GM19099 (cell line): ENCODE data around the gene ERF.

Experiments used
- POLR2A ChIP-seq: IDR thresholded peaks from 3 replicates; pipeline ENCODE4 v1.6.1; 2011; ENCODE audit warnings: low read depth; ENCODE audit not compliant: insufficient read length; ENCODE audit errors: extremely low read depth

ERF gene

GRCh38 chr19:42279902-42280814 is 25.2 kb upstream of the ERF start:
- peak; percentile 66 for TF ChIP-seq POLR2A

- TF ChIP-seq POLR2A, result no peak
These were observed 24.4 kb upstream of the ERF start for GRCh38 chr19:42279155-42279901.

DNA sequence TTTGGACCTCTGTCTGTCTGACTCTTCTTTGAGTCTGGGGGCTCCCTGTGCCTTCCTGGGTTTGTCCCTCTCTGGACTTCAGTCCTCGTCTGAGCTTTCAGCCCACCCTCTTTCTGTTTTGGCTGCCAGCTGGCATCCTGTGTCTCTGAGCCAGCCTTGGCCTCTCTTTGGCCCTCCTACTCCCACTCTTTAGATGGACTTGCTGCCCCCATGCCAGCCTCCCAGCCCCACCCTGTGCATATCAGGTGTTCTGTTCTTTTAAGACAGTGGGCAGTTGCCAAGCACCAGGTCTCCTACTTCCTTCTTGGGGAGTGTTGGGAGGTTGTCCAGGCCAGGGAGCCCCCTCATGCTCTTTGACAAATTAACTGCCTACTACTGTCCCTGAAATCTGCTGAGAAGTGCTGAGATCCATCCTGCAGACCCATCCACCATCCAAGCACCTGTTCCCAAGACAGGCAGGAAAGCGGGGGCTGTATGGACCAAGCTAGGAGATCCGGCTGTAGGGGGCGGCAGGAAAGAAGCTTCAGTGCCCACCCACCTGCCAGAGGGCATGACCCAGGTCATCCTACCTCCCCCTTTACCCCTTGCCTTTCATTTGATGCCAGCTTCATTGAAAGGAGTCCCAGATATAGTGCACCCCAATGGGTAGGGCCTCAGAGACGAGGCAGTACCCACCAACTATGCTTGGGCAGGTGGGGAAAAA is 23.7 kb upstream of the ERF start:
- TF ChIP-seq POLR2A, result no peak

DNA sequence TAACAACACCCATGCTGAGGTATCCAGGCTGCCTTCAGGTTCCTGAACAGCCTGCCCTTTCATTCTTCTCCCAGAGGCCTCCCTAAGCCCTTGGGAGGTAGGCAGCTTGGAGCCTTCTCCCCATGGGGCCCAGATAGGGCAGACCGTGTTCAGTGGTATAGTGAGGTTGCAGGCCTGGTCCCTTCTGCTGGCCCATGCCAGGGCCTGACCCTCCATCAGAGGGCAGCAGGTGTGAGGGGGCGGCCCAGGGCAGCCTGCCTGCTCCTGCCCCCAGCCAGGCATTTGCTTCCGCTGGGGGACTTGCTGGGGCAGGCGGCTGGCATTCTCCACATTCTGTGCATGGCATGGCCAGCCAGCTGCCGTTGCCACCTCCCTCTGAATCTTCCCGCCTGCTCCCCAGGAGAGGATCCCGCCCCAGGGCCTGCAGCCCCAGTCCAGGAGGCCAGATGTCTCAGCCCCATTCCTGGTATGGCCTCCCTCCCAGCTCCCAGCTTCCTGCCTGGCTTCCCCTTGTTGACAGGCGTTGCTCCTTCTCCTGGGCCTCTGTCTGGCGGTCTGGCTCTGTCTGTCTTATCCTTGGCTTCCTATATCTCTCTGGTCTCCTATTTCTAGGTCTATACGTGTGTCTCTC is 23.0 kb upstream of the ERF start:
- no peak for TF ChIP-seq POLR2A

GRCh38 chr19:42276821-42277220 is 21.9 kb upstream of the ERF start:
- TF ChIP-seq POLR2A, result no peak

DNA sequence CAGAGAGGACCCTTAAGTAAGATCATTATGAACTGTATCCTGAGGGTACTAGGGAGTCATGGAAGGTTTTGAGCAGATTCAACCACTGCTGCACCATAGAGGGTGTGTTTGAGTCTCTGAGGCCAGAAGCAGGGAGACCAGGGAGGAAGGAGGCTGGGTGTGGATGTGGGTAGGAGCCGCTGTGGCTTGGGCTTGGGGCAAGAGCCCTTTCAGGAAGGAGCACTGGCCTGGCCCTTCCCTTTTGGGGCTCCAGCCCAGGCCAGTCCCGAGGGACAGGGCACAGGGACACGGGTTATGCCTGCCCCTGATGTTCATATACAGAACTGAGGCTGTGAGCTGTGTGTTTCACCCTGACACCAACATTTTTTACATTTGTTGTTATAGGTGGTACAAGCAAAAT is 21.4 kb upstream of the ERF start:
- TF ChIP-seq POLR2A, result no peak

DNA sequence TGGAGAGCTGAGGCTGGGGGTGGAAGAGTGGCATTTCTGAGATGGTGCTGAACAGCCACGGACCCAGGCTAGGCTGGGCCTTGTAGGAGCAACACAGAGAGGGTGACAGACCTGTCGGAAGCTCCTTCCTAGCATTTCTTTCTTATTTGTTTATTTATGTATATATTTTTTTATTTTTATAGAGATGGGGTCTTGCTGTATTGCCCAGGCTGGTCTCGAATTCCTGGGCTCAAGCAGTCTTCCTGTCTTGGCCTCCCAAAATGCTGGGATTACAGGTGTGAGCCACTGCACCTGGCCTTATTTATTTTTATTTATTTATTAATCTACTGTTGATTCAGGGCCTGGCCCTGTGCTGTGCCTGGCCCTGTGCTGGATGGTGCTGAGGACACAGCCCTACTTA is 20.6 kb upstream of the ERF start:
- TF ChIP-seq POLR2A, result no peak

GRCh38 chr19:42275103-42275502 is 20.2 kb upstream of the ERF start:
- TF ChIP-seq POLR2A, result no peak

- TF ChIP-seq POLR2A, result no peak
These were observed 19.2 kb upstream of the ERF start for GRCh38 chr19:42274065-42274682.

- TF ChIP-seq POLR2A, result no peak
These were observed 18.6 kb upstream of the ERF start for GRCh38 chr19:42273407-42274064.

- TF ChIP-seq POLR2A, result no peak
These were observed 18.1 kb upstream of the ERF start for GRCh38 chr19:42272989-42273406.

- TF ChIP-seq POLR2A, result no peak
These were observed 17.6 kb upstream of the ERF start for GRCh38 chr19:42272535-42272897.

DNA sequence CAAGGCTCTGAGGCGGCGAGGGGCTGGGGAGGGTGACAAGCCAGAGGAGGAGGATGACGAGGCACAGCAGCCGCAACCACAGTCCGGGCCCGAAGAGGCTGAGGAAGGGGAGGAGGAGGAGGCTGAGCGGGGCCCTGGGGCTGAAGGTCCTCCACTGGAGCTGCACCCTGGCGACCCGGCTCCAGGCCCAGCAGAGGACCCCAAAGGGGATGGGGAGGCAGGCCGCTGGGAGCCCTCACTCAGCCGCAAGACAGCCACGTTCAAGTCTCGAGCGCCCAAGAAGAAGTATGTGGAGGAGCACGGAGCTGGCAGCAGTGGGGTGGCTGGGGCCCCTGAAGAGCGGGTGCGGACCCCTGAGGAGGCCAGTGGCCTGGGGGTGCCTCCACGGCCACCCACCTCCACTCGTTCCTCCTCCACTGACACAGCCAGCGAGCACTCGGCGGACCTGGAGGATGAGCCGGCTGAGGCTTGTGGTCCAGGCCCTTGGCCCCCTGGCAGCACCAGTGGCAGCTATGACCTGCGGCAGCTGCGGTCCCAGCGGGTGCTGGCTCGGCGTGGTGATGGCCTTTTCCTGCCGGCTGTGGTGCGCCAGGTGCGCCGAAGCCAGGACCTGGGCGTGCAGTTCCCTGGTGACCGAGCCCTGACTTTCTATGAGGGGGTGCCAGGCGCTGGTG is 17.1 kb upstream of the ERF start:
- TF ChIP-seq POLR2A, result no peak

DNA sequence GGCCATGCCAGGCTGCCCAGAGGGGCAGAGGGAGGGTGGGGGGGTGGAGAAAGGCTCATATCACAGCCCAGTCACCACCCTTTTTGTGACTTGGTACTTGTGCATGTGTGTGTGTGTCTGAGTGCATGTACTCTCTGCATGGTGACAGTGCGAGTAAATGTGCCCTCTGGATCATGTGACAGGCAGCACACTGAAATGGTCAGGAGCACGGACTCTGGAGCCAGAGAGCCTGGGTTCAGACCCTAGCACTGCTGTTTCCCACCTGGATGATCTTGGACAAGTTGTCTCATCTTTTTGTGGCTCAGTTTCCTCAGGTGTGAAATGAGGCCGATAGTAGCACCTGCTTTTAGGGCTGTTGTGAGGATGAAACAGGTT is 16.1 kb upstream of the ERF start:
- TF ChIP-seq POLR2A, result no peak
